ENCODE measurements around the gene SUMF1. TPM values are rescaled to one million over a fixed set of nuclear protein-coding genes. Genes with fewer than 3 reads are reported as not detected.

SUMF1 gene
- polyA plus RNA-seq, 3 donors, result 25.7 to 80.4 (median 74.2) TPM

DNA sequence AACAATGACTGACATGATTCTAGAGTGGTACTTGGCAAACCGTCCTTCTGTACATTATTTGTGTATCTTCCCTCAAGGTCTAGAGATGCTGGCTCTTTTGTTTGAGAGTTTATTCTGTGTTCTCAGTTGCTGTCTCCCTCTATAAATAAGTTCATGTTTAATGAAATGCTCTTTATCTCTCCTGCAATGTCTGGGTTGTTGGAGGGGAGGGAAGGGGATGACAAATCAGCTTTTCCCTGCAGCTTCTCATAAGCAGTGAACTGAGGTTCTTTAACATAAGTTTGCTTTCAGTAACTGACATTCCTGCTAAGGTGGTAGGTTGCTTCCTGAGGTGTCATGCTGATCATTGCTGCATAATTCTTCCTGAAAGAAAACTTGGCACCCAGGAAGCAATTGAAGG lies 47.8 kb upstream of the SUMF1 start:
- Mint-ChIP-seq H3K4me3 (no peak overlapping the region), H3K9me3 (no peaks in the 10 kb centered on the region), H3K36me3 (peaks cover 22 to 26% of the 10 kb centered on the region in 2 donors), H3K4me1 (peaks cover 49% of the 10 kb centered on the region), H3K27ac (peak overlapping the region in 2 of 7 donors; percentile 4 to 17), H3K27me3 (ENCODE audit: low read depth in 3 of 3) (peaks cover 0 to 2% (median 0%) of the 10 kb centered on the region in 3 donors)
- Histone ChIP-seq H3K9ac (ENCODE audit: insufficient read depth, low read length, poor library complexity, severe bottlenecking) (no peak overlapping the region), H3K79me2 (ENCODE audit: insufficient read depth, low read length) (peaks cover 65% of the 10 kb centered on the region), H2AFZ (ENCODE audit: insufficient read depth, low read depth, low read length, poor library complexity, severe bottlenecking) (no peak overlapping the region), H3K36me3 (replicated peaks in 1 of 2; ENCODE audit: control insufficient read depth in 1 of 2, insufficient read depth in 2 of 2, low read length in 2 of 2) (peaks cover 5 to 14% of the 10 kb centered on the region in 2 donors), H3K9me3 (replicated peaks in 1 of 2; ENCODE audit: control insufficient read depth in 1 of 2, insufficient read depth in 1 of 2, low read length in 2 of 2) (no peaks in the 10 kb centered on the region), H4K20me1 (ENCODE audit: insufficient read depth, low read length) (no peaks in the 10 kb centered on the region), H3K27me3 (ENCODE audit: control insufficient read depth in 2 of 2, insufficient read depth in 2 of 2, low read length in 2 of 2) (no peaks in the 10 kb centered on the region), H3K4me3 (replicated peaks in 1 of 3; ENCODE audit: low read depth in 2 of 3, low read length in 3 of 3) (no peak overlapping the region), H3K4me2 (replicated peaks; ENCODE audit: extremely low read depth, low read length, poor library complexity, severe bottlenecking) (no peak overlapping the region), H3K4me1 (ENCODE audit: control insufficient read depth in 1 of 2, insufficient read depth in 2 of 2, low read length in 2 of 2) (peaks cover 33 to 34% of the 10 kb centered on the region in 2 donors), H3K27ac (ENCODE audit: low read depth in 1 of 2, low read length in 2 of 2) (no peak overlapping the region)
- no CpG with 5 or more reads among the region's 1 CpG for WGBS (ENCODE audit: insufficient coverage)
- TF ChIP-seq, protein P1, sequence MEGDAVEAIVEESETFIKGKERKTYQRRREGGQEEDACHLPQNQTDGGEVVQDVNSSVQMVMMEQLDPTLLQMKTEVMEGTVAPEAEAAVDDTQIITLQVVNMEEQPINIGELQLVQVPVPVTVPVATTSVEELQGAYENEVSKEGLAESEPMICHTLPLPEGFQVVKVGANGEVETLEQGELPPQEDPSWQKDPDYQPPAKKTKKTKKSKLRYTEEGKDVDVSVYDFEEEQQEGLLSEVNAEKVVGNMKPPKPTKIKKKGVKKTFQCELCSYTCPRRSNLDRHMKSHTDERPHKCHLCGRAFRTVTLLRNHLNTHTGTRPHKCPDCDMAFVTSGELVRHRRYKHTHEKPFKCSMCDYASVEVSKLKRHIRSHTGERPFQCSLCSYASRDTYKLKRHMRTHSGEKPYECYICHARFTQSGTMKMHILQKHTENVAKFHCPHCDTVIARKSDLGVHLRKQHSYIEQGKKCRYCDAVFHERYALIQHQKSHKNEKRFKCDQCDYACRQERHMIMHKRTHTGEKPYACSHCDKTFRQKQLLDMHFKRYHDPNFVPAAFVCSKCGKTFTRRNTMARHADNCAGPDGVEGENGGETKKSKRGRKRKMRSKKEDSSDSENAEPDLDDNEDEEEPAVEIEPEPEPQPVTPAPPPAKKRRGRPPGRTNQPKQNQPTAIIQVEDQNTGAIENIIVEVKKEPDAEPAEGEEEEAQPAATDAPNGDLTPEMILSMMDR (IDR thresholded peaks at IDR 0.05), result no peak
- no peak for DNase-seq
- intact Hi-C loops (cut with micrococcal nuclease), result loop anchor here (5.0 to 10.0 kb wide), 3 partner anchors 50 to 67 kb away; partner anchors contain the start of gene SUMF1 (in 1 of the 2)

- DNase-seq, result no peak
- Histone ChIP-seq H2AFZ (ENCODE audit: insufficient read depth, low read depth, low read length, poor library complexity, severe bottlenecking) (no peak overlapping the region), H3K27ac (ENCODE audit: low read depth in 1 of 2, low read length in 2 of 2) (no peak overlapping the region), H3K9me3 (replicated peaks in 1 of 2; ENCODE audit: control insufficient read depth in 1 of 2, insufficient read depth in 1 of 2, low read length in 2 of 2) (no peaks in the 10 kb centered on the region), H3K79me2 (ENCODE audit: insufficient read depth, low read length) (peaks cover 70% of the 10 kb centered on the region), H3K4me3 (replicated peaks in 1 of 3; ENCODE audit: low read depth in 2 of 3, low read length in 3 of 3) (no peak overlapping the region), H3K4me2 (replicated peaks; ENCODE audit: extremely low read depth, low read length, poor library complexity, severe bottlenecking) (no peak overlapping the region), H3K36me3 (replicated peaks in 1 of 2; ENCODE audit: control insufficient read depth in 1 of 2, insufficient read depth in 2 of 2, low read length in 2 of 2) (peaks cover 8 to 19% of the 10 kb centered on the region in 2 donors), H4K20me1 (ENCODE audit: insufficient read depth, low read length) (no peaks in the 10 kb centered on the region), H3K4me1 (ENCODE audit: control insufficient read depth in 1 of 2, insufficient read depth in 2 of 2, low read length in 2 of 2) (peaks cover 27 to 28% of the 10 kb centered on the region in 2 donors), H3K27me3 (ENCODE audit: control insufficient read depth in 2 of 2, insufficient read depth in 2 of 2, low read length in 2 of 2) (no peaks in the 10 kb centered on the region), H3K9ac (ENCODE audit: insufficient read depth, low read length, poor library complexity, severe bottlenecking) (no peak overlapping the region)
- H3K9me3 Mint-ChIP-seq, result no peaks in the 10 kb centered on the region
- WGBS (ENCODE audit: insufficient coverage), result 91% methylated on average over 4 of the region's 5 CpGs
- intact Hi-C loops (cut with micrococcal nuclease), result loop anchor here in 1 of 2 donors (10.0 kb wide), 2 partner anchors 50 to 60 kb away; partner anchors contain the start of gene SUMF1
- no peak overlapping the region for H3K4me3 Mint-ChIP-seq
- H3K4me1 Mint-ChIP-seq, result peaks cover 43% of the 10 kb centered on the region
- TF ChIP-seq, protein P1 (IDR thresholded peaks at IDR 0.05), result no peak
- H3K27ac Mint-ChIP-seq, result no peak overlapping the region
- peaks cover 0 to 1% (median 0%) of the 10 kb centered on the region in 3 donors for H3K27me3 Mint-ChIP-seq (ENCODE audit: low read depth in 3 of 3)
- peaks cover 28 to 32% of the 10 kb centered on the region in 2 donors for H3K36me3 Mint-ChIP-seq
Measured at GRCh38 chr3:4514321-4514720, 47.3 kb upstream of the SUMF1 start.
